22Rv1 (cell line): Measurements from ENCODE around the gene CHPF.

Experiments used
- CTCF ChIP-seq: fragments of 450-650 bp; IDR thresholded peaks from 2 replicates; pipeline ENCODE4 v1.5.1; 2017; ENCODE audit warnings: mild to moderate bottlenecking
- ZFX ChIP-seq: fragments of 450-650 bp; IDR thresholded peaks from 2 replicates; pipeline ENCODE4 v1.6.1; 2017; ENCODE audit warnings: antibody characterized with exemption, borderline replicate concordance

- TF ChIP-seq CTCF (no peak), ZFX (no peak)
Measured at GRCh38 chr2:219566640-219567039, 23.0 kb upstream of the CHPF start.
